ENCODE data around the gene DLG2.

DNA sequence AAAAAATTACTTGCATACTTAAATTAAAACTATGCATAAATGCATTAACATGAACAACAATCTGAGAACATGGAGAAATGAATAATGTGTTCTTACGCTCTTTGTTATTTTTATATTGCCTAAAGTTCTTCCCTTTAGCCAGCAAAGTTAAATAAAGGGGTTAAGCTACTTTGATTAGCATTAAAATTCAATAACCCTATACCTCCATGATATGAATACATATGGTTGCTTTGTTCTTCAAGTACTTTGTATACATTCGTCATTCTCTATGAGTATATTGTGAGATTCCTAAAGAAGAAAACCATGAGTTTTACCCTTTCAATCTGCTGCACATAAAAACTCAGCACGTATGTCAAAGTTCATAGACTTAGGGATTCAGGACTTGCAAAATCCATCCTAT lies 578.3 kb downstream of the DLG2 start:
- TF ChIP-seq, protein P1, sequence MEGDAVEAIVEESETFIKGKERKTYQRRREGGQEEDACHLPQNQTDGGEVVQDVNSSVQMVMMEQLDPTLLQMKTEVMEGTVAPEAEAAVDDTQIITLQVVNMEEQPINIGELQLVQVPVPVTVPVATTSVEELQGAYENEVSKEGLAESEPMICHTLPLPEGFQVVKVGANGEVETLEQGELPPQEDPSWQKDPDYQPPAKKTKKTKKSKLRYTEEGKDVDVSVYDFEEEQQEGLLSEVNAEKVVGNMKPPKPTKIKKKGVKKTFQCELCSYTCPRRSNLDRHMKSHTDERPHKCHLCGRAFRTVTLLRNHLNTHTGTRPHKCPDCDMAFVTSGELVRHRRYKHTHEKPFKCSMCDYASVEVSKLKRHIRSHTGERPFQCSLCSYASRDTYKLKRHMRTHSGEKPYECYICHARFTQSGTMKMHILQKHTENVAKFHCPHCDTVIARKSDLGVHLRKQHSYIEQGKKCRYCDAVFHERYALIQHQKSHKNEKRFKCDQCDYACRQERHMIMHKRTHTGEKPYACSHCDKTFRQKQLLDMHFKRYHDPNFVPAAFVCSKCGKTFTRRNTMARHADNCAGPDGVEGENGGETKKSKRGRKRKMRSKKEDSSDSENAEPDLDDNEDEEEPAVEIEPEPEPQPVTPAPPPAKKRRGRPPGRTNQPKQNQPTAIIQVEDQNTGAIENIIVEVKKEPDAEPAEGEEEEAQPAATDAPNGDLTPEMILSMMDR (IDR thresholded peaks at IDR 0.05), result no peak
- no peak for TF ChIP-seq POLR2A (IDR thresholded peaks at IDR 0.05)
